Hepatocyte (in vitro differentiated cells): Measurements from ENCODE around the gene GPRC5A.

ENCODE experiments used
- EZH2phosphoT487 ChIP-seq: fragments of 200-600 bp; sonication (generic); IDR thresholded peaks from one replicate; pipeline ENCODE4 v1.6.1; 2018; ENCODE audit warnings: antibody characterized with exemption, mild to moderate bottlenecking, low read depth, moderate library complexity; ENCODE audit not compliant: unreplicated experiment, severe bottlenecking
- TF ChIP-seq, protein P1 (sequence below): fragments of 200-600 bp; sonication (generic); IDR thresholded peaks from 2 replicates; pipeline ENCODE4 v1.5.1; 2016; ENCODE audit warnings: antibody characterized with exemption, mild to moderate bottlenecking; ENCODE audit not compliant: poor library complexity

DNA sequence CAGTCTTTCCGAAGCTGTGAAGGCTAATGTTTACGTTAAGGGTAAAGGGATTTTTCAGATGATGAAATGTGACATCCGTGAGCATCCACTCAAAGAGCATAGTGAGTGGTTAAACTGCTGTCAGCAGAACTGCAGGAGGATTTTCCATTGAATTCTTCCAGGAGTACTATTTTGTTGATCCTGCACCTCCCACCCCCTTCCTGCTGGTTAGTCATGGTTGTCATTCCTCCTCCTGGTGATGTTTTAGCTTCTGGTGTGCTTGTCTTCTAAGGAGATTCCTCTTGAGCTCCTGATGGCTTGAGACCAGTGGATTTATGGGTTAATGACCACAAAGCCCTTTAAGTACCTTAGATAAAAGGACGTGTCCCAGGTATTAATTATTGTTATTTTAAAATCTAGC lies 63.0 kb downstream of the GPRC5A start:
- TF ChIP-seq, protein P1, sequence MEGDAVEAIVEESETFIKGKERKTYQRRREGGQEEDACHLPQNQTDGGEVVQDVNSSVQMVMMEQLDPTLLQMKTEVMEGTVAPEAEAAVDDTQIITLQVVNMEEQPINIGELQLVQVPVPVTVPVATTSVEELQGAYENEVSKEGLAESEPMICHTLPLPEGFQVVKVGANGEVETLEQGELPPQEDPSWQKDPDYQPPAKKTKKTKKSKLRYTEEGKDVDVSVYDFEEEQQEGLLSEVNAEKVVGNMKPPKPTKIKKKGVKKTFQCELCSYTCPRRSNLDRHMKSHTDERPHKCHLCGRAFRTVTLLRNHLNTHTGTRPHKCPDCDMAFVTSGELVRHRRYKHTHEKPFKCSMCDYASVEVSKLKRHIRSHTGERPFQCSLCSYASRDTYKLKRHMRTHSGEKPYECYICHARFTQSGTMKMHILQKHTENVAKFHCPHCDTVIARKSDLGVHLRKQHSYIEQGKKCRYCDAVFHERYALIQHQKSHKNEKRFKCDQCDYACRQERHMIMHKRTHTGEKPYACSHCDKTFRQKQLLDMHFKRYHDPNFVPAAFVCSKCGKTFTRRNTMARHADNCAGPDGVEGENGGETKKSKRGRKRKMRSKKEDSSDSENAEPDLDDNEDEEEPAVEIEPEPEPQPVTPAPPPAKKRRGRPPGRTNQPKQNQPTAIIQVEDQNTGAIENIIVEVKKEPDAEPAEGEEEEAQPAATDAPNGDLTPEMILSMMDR = no peak
- TF ChIP-seq EZH2phosphoT487 = no peak
